AG09319 (cell line): Measurements from ENCODE around the gene LRRC36.

Experiments used
- DNase-seq: peaks from one replicate; pipeline ENCODE4 v3.0.0-alpha.2; 2010; ENCODE audit warnings: low read depth; ENCODE audit errors: extremely low read depth
- TF ChIP-seq, protein P1 (sequence below): IDR thresholded peaks from 2 replicates; pipeline ENCODE4 v1.5.1; 2011; ENCODE audit warnings: low read depth, mild to moderate bottlenecking, inconsistent platforms, low read length, moderate library complexity

The LRRC36 gene

GRCh38 chr16:67391424-67392300 is 65.0 kb downstream of the LRRC36 start:
- no peak for DNase-seq
- TF ChIP-seq, protein P1, sequence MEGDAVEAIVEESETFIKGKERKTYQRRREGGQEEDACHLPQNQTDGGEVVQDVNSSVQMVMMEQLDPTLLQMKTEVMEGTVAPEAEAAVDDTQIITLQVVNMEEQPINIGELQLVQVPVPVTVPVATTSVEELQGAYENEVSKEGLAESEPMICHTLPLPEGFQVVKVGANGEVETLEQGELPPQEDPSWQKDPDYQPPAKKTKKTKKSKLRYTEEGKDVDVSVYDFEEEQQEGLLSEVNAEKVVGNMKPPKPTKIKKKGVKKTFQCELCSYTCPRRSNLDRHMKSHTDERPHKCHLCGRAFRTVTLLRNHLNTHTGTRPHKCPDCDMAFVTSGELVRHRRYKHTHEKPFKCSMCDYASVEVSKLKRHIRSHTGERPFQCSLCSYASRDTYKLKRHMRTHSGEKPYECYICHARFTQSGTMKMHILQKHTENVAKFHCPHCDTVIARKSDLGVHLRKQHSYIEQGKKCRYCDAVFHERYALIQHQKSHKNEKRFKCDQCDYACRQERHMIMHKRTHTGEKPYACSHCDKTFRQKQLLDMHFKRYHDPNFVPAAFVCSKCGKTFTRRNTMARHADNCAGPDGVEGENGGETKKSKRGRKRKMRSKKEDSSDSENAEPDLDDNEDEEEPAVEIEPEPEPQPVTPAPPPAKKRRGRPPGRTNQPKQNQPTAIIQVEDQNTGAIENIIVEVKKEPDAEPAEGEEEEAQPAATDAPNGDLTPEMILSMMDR, result no peak

- TF ChIP-seq, protein P1, result no peak
- no peak for DNase-seq
Measured at GRCh38 chr16:67392301-67393059, 65.9 kb downstream of the LRRC36 start.

DNA sequence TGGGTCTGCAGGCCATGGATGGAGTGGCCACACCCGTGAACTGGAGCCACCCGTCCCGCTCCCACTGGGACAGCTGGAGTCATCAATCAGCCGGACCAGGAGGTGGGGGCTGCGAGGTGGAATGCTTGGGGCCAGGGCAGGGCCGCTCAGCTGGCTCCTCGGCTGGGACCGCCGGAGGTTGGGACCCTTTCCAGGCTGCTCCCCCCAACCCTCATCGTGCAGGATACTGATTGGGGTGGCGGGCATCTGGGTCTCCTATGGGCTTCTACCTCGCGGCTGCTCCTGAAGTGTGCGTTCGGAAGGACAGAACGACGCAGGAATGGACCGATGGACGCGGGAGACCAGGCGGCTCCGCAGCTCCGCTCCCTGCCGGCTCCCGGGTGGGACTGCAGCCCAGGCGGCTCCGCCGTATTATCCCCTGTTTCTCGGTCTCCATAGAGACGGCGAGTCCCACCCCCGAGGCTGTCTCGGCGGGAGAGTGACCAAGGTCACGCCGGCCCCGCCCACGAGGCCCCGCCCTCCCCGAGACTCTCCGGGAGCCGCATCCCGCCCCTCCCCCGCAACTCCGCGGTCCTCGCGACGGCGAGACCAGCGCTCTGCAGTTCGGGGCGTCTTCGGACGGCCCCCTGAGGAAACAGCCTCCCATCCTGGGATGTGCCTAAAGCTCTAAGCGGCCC is 66.6 kb downstream of the LRRC36 start, which contains the start of gene TPPP3:
TSS of gene TPPP3 (minus strand) at position 388 of the 677 bp plus-strand sequence. CDS start 2,387 bp downstream, outside the sequence.
- TF ChIP-seq, protein P1, result peak; percentile 65
- peak; percentile 52 for DNase-seq

- TF ChIP-seq, protein P1, result no peak
- DNase-seq, result no peak
Measured at GRCh38 chr16:67393788-67394154, 67.2 kb downstream of the LRRC36 start.

DNA sequence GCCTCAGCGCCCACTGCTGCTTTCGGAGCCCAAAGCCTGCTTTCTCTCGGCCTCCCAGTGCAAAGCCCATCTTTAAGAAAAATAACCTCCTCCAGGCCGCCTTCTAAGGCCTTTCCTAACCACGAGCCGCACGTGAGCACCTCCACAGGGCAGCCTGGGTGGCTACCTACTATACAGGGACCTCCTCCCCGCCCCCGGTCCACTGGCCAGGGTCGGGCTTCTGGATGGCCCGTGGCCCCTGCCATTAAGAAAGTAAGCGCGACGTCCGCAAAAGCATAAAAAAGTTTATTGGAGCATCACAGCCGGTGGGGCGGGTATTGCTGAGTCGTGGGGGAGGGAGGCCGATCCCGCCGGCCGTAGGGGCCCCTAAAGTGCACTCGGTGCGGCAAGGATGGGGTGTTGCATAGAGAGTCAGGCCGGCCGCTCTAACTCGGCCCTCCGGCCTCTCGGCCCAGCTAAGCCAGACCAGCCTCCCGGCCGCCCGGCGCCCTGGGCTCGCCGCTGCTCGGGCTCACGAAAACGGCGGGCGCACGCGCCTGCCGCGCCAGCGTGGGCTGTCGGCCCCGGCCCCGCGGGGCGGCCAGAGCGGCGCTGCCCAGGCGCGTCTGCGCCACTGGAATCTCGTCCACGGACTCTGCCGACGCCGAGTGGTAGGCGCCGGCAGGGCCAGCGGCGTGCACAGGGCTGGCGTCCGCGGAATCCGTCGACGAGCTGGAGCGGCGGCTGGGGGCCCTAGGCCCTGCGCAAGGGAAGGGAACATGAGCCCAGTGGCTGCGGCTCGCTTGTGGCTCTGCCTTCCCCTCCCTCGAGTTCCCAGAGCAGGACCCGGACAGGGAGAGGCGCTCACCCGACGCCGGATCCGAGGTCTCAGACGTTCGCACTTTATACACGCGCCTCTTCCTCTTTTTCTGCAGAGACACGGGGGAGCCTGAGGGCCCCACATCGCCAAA is 67.8 kb downstream of the LRRC36 start:
- no peak for DNase-seq
- TF ChIP-seq, protein P1, result no peak

GRCh38 chr16:67395105-67395457 is 68.5 kb downstream of the LRRC36 start:
- no peak for DNase-seq
- TF ChIP-seq, protein P1, result no peak
